H1 (cell line): ENCODE measurements around the gene LOXHD1. TPM values are rescaled to one million over a fixed set of nuclear protein-coding genes. Genes with fewer than 3 reads are reported as not detected.

ENCODE experiments used
- CHD7 ChIP-seq: fragments of 300-600 bp; sonication (generic); IDR thresholded peaks from 2 replicates; pipeline ENCODE4 v1.7.1; 2012; ENCODE audit warnings: low read length, moderate library complexity, mild to moderate bottlenecking, inconsistent platforms; ENCODE audit not compliant: insufficient replicate concordance
- EZH2 ChIP-seq: fragments of 200-600 bp; sonication (generic); IDR thresholded peaks from 2 replicates; pipeline ENCODE4 v1.7.1; 2012; ENCODE audit warnings: low read depth, mild to moderate bottlenecking, moderate library complexity, low read length, inconsistent platforms; ENCODE audit not compliant: severe bottlenecking
- JUN ChIP-seq: IDR thresholded peaks from 2 replicates; pipeline ENCODE4 v1.6.1; 2011; ENCODE audit warnings: low read depth, mild to moderate bottlenecking, improper control_type of control experiment, low read length
- MAFK ChIP-seq: IDR thresholded peaks from 2 replicates; pipeline ENCODE4 v1.6.1; 2012; ENCODE audit warnings: low read depth, mild to moderate bottlenecking, improper control_type of control experiment, low read length
- MAX ChIP-seq: IDR thresholded peaks from 2 replicates; pipeline ENCODE4 v1.6.1; 2012; ENCODE audit warnings: inconsistent platforms
- POLR2A ChIP-seq, 2 experiments: IDR thresholded peaks; 1 replicate in 1 of 2; 2 replicates in 1 of 2; pipeline ENCODE4 v1.6.1; 2011; ENCODE audit warnings: low read depth in 2 of 2, low read length in 2 of 2, mild to moderate bottlenecking in 2 of 2; ENCODE audit errors: control extremely low read depth in 1 of 2
- SIX5 ChIP-seq: IDR thresholded peaks from 2 replicates; pipeline ENCODE4 v1.6.1; 2011; ENCODE audit warnings: mild to moderate bottlenecking, low read depth, low read length
- TAF1 ChIP-seq: IDR thresholded peaks from 2 replicates; pipeline ENCODE4 v1.6.1; 2011; ENCODE audit warnings: mild to moderate bottlenecking, low read depth, low read length
- polyA plus RNA-seq, 7 experiments: library from polyadenylated mRNA; depleted of rRNA in 3 of 7; stranded (reverse) in 5 of 7; unstranded in 2 of 7; fragments of >200 nt in 5 of 7; fragments of 200-250 nt in 2 of 7; gene quantifications; 1 replicate in 5 of 7; 2 replicates in 1 of 7; 4 replicates in 1 of 7; pipeline versions ENCODE4 v1.2.1 to v1.2.3, GENCODE V29; 2011 to 2013; ENCODE audit warnings: missing spikeins in 2 of 7, mixed read lengths in 2 of 7
- total RNA-seq: library from RNA; stranded (reverse); fragmentation: NEBNext Ultra II Directional; extraction: Animal tissue kit (Norgen Biotek cat#: 25700); gene quantifications from 2 replicates; pipeline ENCODE4 v1.2.1, GENCODE V29; 2021

Gene LOXHD1
- total and polyA plus RNA-seq, 2 of the 8 experiments (the other 6 are each of a cell fraction or from before 2014, with no cell fraction given) = 0.02 TPM; not detected in 1

GRCh38 chr18:46559946-46560670 lies 96.9 kb downstream of the LOXHD1 start (continued):
- TF ChIP-seq CHD7 (no peak), EZH2 (no peak), JUN (no peak), MAX (no peak), MAFK (no peak), SIX5 (no peak), TAF1 (no peak), POLR2A (IDR thresholded peaks at IDR 0.05; ENCODE audit: control extremely low read depth in 1 of 2, low read depth in 2 of 2, low read length in 2 of 2) (no peak)
